ENCODE results near the gene RAB11B. TPM values are rescaled to one million over a fixed set of nuclear protein-coding genes. Genes with fewer than 3 reads are reported as not detected.

The RAB11B gene
- total and polyA plus RNA-seq, 10 of the 15 experiments (the other 5 are each of a cell fraction or from before 2014, with no cell fraction given), result 0.92 to 82.5 (median 17.9) TPM

GRCh38 chr19:8413629-8413995 is 23.5 kb downstream of the RAB11B start:
- H3K4me3 ChIP-seq, result peak overlapping the region; percentile 77
- peak overlapping the region; percentile 84 for H2AFZ ChIP-seq (ENCODE audit: control insufficient read depth, low read depth, low read length)
- no peaks in the 10 kb centered on the region for H3K27me3 ChIP-seq (replicated peaks in 1 of 2; ENCODE audit: control insufficient read depth in 2 of 2, insufficient read depth in 2 of 2, low read length in 1 of 2)
- no peaks in the 10 kb centered on the region for H4K20me1 ChIP-seq (ENCODE audit: control insufficient read depth, insufficient read depth)
- H3K27ac ChIP-seq (ENCODE audit: control insufficient read depth, insufficient read depth), result no peak overlapping the region; the same call in 1 of the 2 replicates
- no peaks in the 10 kb centered on the region for H3K36me3 ChIP-seq (ENCODE audit: control insufficient read depth in 2 of 2, insufficient read depth in 2 of 2, low read length in 1 of 2)
- SMC1A ChIA-PET (ENCODE audit: uncharacterized antibody, unreplicated experiment), result interaction anchor here (0.8 to 1.4 kb wide), 6 partner anchors 20 to 164 kb away, joined by 3 to 5 read pairs (median 3); partner anchors contain the start of genes MYO1F and RAB11B
- peak overlapping the region; percentile 89 for H3K4me2 ChIP-seq (ENCODE audit: control insufficient read depth, insufficient read depth)
- no peaks in the 10 kb centered on the region for H3K79me2 ChIP-seq (ENCODE audit: control insufficient read depth, insufficient read depth, low read length)
- TF ChIP-seq CREM (IDR thresholded peaks at IDR 0.05; ENCODE audit: low read depth), result no peak
- no peak for TF ChIP-seq NRF1 (conservative IDR thresholded peaks at IDR 0.05; ENCODE audit: low read depth, low read length)
- TF ChIP-seq, protein P1, sequence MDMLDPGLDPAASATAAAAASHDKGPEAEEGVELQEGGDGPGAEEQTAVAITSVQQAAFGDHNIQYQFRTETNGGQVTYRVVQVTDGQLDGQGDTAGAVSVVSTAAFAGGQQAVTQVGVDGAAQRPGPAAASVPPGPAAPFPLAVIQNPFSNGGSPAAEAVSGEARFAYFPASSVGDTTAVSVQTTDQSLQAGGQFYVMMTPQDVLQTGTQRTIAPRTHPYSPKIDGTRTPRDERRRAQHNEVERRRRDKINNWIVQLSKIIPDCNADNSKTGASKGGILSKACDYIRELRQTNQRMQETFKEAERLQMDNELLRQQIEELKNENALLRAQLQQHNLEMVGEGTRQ (IDR thresholded peaks at IDR 0.05; ENCODE audit: borderline replicate concordance, low read depth, low read length), result no peak
- TF ChIP-seq, protein P2, sequence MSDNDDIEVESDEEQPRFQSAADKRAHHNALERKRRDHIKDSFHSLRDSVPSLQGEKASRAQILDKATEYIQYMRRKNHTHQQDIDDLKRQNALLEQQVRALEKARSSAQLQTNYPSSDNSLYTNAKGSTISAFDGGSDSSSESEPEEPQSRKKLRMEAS (IDR thresholded peaks at IDR 0.05; ENCODE audit: low read depth, low read length), result no peak
- TF ChIP-seq, protein P3, sequence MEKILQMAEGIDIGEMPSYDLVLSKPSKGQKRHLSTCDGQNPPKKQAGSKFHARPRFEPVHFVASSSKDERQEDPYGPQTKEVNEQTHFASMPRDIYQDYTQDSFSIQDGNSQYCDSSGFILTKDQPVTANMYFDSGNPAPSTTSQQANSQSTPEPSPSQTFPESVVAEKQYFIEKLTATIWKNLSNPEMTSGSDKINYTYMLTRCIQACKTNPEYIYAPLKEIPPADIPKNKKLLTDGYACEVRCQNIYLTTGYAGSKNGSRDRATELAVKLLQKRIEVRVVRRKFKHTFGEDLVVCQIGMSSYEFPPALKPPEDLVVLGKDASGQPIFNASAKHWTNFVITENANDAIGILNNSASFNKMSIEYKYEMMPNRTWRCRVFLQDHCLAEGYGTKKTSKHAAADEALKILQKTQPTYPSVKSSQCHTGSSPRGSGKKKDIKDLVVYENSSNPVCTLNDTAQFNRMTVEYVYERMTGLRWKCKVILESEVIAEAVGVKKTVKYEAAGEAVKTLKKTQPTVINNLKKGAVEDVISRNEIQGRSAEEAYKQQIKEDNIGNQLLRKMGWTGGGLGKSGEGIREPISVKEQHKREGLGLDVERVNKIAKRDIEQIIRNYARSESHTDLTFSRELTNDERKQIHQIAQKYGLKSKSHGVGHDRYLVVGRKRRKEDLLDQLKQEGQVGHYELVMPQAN (conservative IDR thresholded peaks at IDR 0.05), result no peak
- no peak for TF ChIP-seq MEF2B (IDR thresholded peaks at IDR 0.05; ENCODE audit: partially characterized antibody, poor library complexity, severe bottlenecking)
- TF ChIP-seq, protein P4, sequence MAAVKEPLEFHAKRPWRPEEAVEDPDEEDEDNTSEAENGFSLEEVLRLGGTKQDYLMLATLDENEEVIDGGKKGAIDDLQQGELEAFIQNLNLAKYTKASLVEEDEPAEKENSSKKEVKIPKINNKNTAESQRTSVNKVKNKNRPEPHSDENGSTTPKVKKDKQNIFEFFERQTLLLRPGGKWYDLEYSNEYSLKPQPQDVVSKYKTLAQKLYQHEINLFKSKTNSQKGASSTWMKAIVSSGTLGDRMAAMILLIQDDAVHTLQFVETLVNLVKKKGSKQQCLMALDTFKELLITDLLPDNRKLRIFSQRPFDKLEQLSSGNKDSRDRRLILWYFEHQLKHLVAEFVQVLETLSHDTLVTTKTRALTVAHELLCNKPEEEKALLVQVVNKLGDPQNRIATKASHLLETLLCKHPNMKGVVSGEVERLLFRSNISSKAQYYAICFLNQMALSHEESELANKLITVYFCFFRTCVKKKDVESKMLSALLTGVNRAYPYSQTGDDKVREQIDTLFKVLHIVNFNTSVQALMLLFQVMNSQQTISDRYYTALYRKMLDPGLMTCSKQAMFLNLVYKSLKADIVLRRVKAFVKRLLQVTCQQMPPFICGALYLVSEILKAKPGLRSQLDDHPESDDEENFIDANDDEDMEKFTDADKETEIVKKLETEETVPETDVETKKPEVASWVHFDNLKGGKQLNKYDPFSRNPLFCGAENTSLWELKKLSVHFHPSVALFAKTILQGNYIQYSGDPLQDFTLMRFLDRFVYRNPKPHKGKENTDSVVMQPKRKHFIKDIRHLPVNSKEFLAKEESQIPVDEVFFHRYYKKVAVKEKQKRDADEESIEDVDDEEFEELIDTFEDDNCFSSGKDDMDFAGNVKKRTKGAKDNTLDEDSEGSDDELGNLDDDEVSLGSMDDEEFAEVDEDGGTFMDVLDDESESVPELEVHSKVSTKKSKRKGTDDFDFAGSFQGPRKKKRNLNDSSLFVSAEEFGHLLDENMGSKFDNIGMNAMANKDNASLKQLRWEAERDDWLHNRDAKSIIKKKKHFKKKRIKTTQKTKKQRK (IDR thresholded peaks at IDR 0.05; ENCODE audit: low read depth, low read length), result no peak
- no peak for TF ChIP-seq ZNF217 (IDR thresholded peaks at IDR 0.05)
- no peak for TF ChIP-seq MTA2 (IDR thresholded peaks at IDR 0.05; ENCODE audit: low read depth)
- TF ChIP-seq, protein P5, sequence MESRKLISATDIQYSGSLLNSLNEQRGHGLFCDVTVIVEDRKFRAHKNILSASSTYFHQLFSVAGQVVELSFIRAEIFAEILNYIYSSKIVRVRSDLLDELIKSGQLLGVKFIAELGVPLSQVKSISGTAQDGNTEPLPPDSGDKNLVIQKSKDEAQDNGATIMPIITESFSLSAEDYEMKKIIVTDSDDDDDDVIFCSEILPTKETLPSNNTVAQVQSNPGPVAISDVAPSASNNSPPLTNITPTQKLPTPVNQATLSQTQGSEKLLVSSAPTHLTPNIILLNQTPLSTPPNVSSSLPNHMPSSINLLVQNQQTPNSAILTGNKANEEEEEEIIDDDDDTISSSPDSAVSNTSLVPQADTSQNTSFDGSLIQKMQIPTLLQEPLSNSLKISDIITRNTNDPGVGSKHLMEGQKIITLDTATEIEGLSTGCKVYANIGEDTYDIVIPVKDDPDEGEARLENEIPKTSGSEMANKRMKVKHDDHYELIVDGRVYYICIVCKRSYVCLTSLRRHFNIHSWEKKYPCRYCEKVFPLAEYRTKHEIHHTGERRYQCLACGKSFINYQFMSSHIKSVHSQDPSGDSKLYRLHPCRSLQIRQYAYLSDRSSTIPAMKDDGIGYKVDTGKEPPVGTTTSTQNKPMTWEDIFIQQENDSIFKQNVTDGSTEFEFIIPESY (IDR thresholded peaks at IDR 0.05), result no peak
- POLR2A ChIA-PET, result interaction anchor here (0.8 to 4.8 kb wide), 6 partner anchors 24 to 201 kb away, joined by 3 to 14 read pairs (median 4); partner anchors contain the start of genes HNRNPM and RAB11B
- H3K9me3 ChIP-seq (replicated peaks; ENCODE audit: control insufficient read depth, insufficient read depth, low read length), result no peaks in the 10 kb centered on the region
- no peak for ATAC-seq
- RAD21 ChIA-PET (ENCODE audit: unreplicated experiment), result interaction anchor here (0.6 to 2.8 kb wide), 19 partner anchors 14 to 469 kb away, joined by 3 to 23 read pairs (median 5); partner anchors contain the start of genes HNRNPM, MYO1F, RAB11B and ZNF414
- peaks cover 4% of the 10 kb centered on the region; the same call in 1 of the 2 replicates for H3K4me1 ChIP-seq (ENCODE audit: control insufficient read depth, insufficient read depth, low read length)
- no peak for DNase-seq (ENCODE audit: low read depth, low spot score)
- CTCF ChIA-PET, result interaction anchor here (0.6 to 5.8 kb wide), 21 partner anchors 10 to 166 kb away, joined by 3 to 73 read pairs (median 4); partner anchors contain the start of genes HNRNPM, MYO1F, RAB11B and ZNF414
- 17% methylated on average over 3 of the region's 3 CpGs for WGBS (ENCODE audit: insufficient coverage, insufficient replicate concordance, low lambda C conversion rate, missing lambda C conversion rate)
- BruUV-seq (replicated peaks), result TSS peak; percentile 71
- in situ Hi-C loops (cut with MboI) (no loop called here), intact Hi-C loops (cut with micrococcal nuclease; ENCODE audit: unreplicated experiment) (loop anchor here (2.0 to 5.0 kb wide), 2 partner anchors 93 to 164 kb away; partner anchors contain the start of gene MYO1F)
- peak overlapping the region; percentile 74 for H3K9ac ChIP-seq (ENCODE audit: control insufficient read depth, insufficient read depth, low read length)
- FAIRE-seq, result no peak
